GM12878 (cell line): Measurements from ENCODE around the gene RCN2. TPM values are rescaled to one million over a fixed set of nuclear protein-coding genes. Genes with fewer than 3 reads are reported as not detected.

Experiments used
- ATAC-seq: fragments of 200-7000 bp; cut with Tn5 transposase; 3 replicates; pipeline ENCODE4 v1.9.1; 2020; ENCODE audit warnings: mild to moderate bottlenecking, moderate library complexity
- BruUV-seq: library from RNA; stranded (reverse); fragments of 400-500 nt; replicated peaks from 2 replicates; lab custom pipeline; 2021; lab: Mats Ljungman, UMichigan
- CTCF ChIA-PET: fragments of 300-600 bp; sonication (Branson Sonifier 250); formaldehyde crosslinking; extraction: SDS; loops from one replicate; lab custom pipeline; 2021; ENCODE audit warnings: inconsistent platforms; lab: Yijun Ruan, JAX
- POLR2A ChIA-PET: fragments of 350-600 bp; formaldehyde crosslinking; extraction: SDS; loops from one replicate; lab custom pipeline; 2021; ENCODE audit warnings: inconsistent platforms; lab: Charles Lee
- RAD21 ChIA-PET: fragments of 300-600 bp; sonication (Branson Sonifier 250); formaldehyde crosslinking; loops from one replicate; lab custom pipeline; 2023; ENCODE audit warnings: antibody characterized with exemption; ENCODE audit not compliant: unreplicated experiment; lab: Charles Lee
- SMC1A ChIA-PET: fragments of 300-600 bp; sonication (Branson Sonifier 250); formaldehyde crosslinking; loops from one replicate; lab custom pipeline; 2023; ENCODE audit not compliant: unreplicated experiment, uncharacterized antibody; lab: Charles Lee
- DNase-seq: peaks from one replicate; pipeline ENCODE4 v3.0.0-alpha.2; 2011; ENCODE audit warnings: low read depth, low spot score
- FAIRE-seq: peaks from 3 replicates; lab custom pipeline; 2011; peaks lifted over from hg19 to GRCh38; lab: Jason Lieb, UNC
- H2AFZ ChIP-seq: 2 replicates; pipeline ENCODE4 v1.6.0; 2011; ENCODE audit warnings: low read depth, low read length, control low read depth; ENCODE audit not compliant: control insufficient read depth
- H3K27ac ChIP-seq: 2 replicates; pipeline ENCODE4 v1.5.1; 2011; ENCODE audit warnings: control low read depth; ENCODE audit not compliant: control insufficient read depth, insufficient read depth
- H3K27me3 ChIP-seq, 2 experiments: replicated peaks in 1 of 2; 2 replicates each; pipeline versions ENCODE4 v1.6.0 to v1.6.1; 2011; ENCODE audit warnings: low read length in 1 of 2; ENCODE audit not compliant: control insufficient read depth in 2 of 2, insufficient read depth in 2 of 2
- H3K36me3 ChIP-seq, 2 experiments: 2 replicates each; pipeline ENCODE4 v1.5.1; 2011; ENCODE audit warnings: low read length in 1 of 2; ENCODE audit not compliant: control insufficient read depth in 2 of 2, insufficient read depth in 2 of 2
- H3K4me1 ChIP-seq: 2 replicates; pipeline ENCODE4 v1.6.1; 2011; ENCODE audit warnings: mild to moderate bottlenecking, low read length, moderate library complexity, mixed read lengths; ENCODE audit not compliant: control insufficient read depth, insufficient read depth
- H3K4me2 ChIP-seq: 2 replicates; pipeline ENCODE4 v1.6.0; 2011; ENCODE audit warnings: control low read depth; ENCODE audit not compliant: control insufficient read depth, insufficient read depth
- H3K4me3 ChIP-seq: fragments of 200-600 bp; sonication (generic); 2 replicates; pipeline ENCODE4 v1.5.1; 2016
- H3K79me2 ChIP-seq: 2 replicates; pipeline ENCODE4 v1.6.0; 2011; ENCODE audit warnings: low read length; ENCODE audit not compliant: control insufficient read depth, insufficient read depth
- H3K9ac ChIP-seq: 2 replicates; pipeline ENCODE4 v1.8.0; 2011; ENCODE audit warnings: low read length, control low read depth, mixed read lengths; ENCODE audit not compliant: control insufficient read depth, insufficient read depth
- H3K9me3 ChIP-seq: replicated peaks from 3 replicates; pipeline ENCODE4 v1.5.1; 2011; ENCODE audit warnings: mild to moderate bottlenecking, low read length; ENCODE audit not compliant: control insufficient read depth, insufficient read depth
- H4K20me1 ChIP-seq: 2 replicates; pipeline ENCODE4 v1.6.0; 2011; ENCODE audit not compliant: control insufficient read depth, insufficient read depth
- ATF7 ChIP-seq: fragments of 450-650 bp; IDR thresholded peaks from 2 replicates; pipeline ENCODE4 v1.6.1; 2016; ENCODE audit warnings: low read depth, mild to moderate bottlenecking
- CBFB ChIP-seq: IDR thresholded peaks from 2 replicates; pipeline ENCODE4 v1.6.1; 2016; ENCODE audit warnings: antibody characterized with exemption, low read depth
- CREB1 ChIP-seq: IDR thresholded peaks from 2 replicates; pipeline ENCODE4 v1.6.1; 2012; ENCODE audit warnings: low read depth, mild to moderate bottlenecking, inconsistent platforms
- EP300 ChIP-seq, 2 experiments: fragments of 150-350 bp in 1 of 2; IDR thresholded peaks; 2 replicates each; pipeline ENCODE4 v1.6.1; 2011 to 2012; ENCODE audit warnings: low read depth in 2 of 2, low read length in 2 of 2, borderline replicate concordance in 1 of 2, improper control_type of control experiment in 1 of 2, inconsistent platforms in 1 of 2; ENCODE audit not compliant: control insufficient read depth in 1 of 2
- ETV6 ChIP-seq, 2 experiments: fragments of 450-650 bp in 1 of 2; IDR thresholded peaks in 1 of 2; conservative IDR thresholded peaks in 1 of 2; 2 replicates each; pipeline ENCODE4 v1.6.1; 2014; ENCODE audit warnings: antibody characterized with exemption in 1 of 2, borderline replicate concordance in 1 of 2, low read depth in 1 of 2, mild to moderate bottlenecking in 1 of 2, moderate library complexity in 1 of 2
- RELA ChIP-seq: fragments of 450-650 bp; IDR thresholded peaks from 2 replicates; pipeline ENCODE4 v1.8.0; 2014; ENCODE audit warnings: borderline replicate concordance; ENCODE audit not compliant: partially characterized antibody
- SMAD5 ChIP-seq: IDR thresholded peaks from 2 replicates; pipeline ENCODE4 v1.6.1; 2016; ENCODE audit warnings: antibody characterized with exemption, low read depth
- TBL1XR1 ChIP-seq: IDR thresholded peaks from 2 replicates; pipeline ENCODE4 v1.6.1; 2012; ENCODE audit warnings: low read depth, low read length, improper control_type of control experiment
- WGBS: methylation state at CpG from one replicate; pipeline ENCODE4 v1.1.6; 2016; ENCODE audit warnings: low lambda C conversion rate; ENCODE audit not compliant: insufficient replicate concordance, insufficient coverage; ENCODE audit errors: missing lambda C conversion rate; 5-methylcytosine and 5-hydroxymethylcytosine counted together
- in situ Hi-C: fragments of 300-500 bp; cut with MboI; formaldehyde crosslinking; loops from 9 replicates; pipeline ENCODE4 v1.14.3; 2018; ENCODE audit warnings: mixed read lengths
- intact Hi-C: fragments of 100-400 bp; cut with micrococcal nuclease; formaldehyde crosslinking; loops from one replicate; pipeline ENCODE4 v1.14.2; 2022; ENCODE audit not compliant: unreplicated experiment
- polyA plus RNA-seq, 11 experiments: library from polyadenylated mRNA; depleted of rRNA in 4 of 11; unstranded in 6 of 11; stranded (reverse) in 5 of 11; fragments of >200 nt; fragmentation: Nextera tagmentation in 4 of 11; fragmentation: Illumina TruSeq in 1 of 11; extraction: Ambion mirVana in 4 of 11; extraction: Trizol in 1 of 11; gene quantifications; 1 replicate in 1 of 11; 2 replicates in 10 of 11; pipeline versions ENCODE4 v1.2.1 to v1.2.3, GENCODE V29; 2011 to 2016; ENCODE audit warnings: inconsistent platforms in 2 of 11, missing spikeins in 2 of 11, low read depth in 1 of 11
- total RNA-seq, 4 experiments: library from RNA; depleted of rRNA in 3 of 4; stranded (reverse); fragments of >200 nt in 3 of 4; fragmentation: Illumina TruSeq in 1 of 4; extraction: Trizol in 1 of 4; gene quantifications; 2 replicates each; pipeline versions ENCODE4 v1.2.1 to v1.2.3, GENCODE V29; 2013 to 2021
- TF ChIP-seq, protein P1 (sequence below): fragments of 450-650 bp; IDR thresholded peaks from 2 replicates; pipeline ENCODE4 v1.6.1; 2017; ENCODE audit warnings: mild to moderate bottlenecking, moderate library complexity

RCN2 gene
- total and polyA plus RNA-seq, 10 of the 15 experiments (the other 5 are each of a cell fraction or from before 2014, with no cell fraction given): 4.9 to 41.0 (median 12.9) TPM

DNA sequence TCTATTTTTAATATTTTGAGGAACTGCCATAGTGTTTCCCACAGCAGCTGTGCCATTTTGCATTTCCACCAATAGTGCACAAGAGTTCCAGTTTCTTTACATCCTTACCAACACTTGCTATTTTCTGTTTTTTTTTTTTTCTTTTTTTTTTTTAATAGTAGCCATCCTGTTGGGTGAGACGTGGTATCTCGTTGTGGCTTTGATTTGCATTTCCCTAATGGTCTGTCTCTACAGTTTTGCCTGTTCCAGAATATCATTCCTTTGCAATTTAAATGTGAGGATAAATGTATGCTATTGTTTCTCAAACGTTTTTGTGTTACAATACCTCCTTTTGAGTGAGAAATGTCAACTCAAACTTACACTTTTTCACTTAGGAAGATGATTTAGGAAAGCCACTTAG, 22.4 kb downstream of the RCN2 start:
- H3K9me3 ChIP-seq: no peaks in the 10 kb centered on the region
- SMC1A ChIA-PET: interaction anchor here (0.6 to 1.5 kb wide), 4 partner anchors 8 to 124 kb away, joined by 3 read pairs; no protein-coding TSS in a partner anchor
- DNase-seq (no peak), FAIRE-seq (no peak)
- no TSS peak for BruUV-seq
- CTCF ChIA-PET: interaction anchor here (1.2 to 1.5 kb wide), 2 partner anchors 87 to 161 kb away, joined by 3 to 4 read pairs; no protein-coding TSS in a partner anchor
- RAD21 ChIA-PET: interaction anchor here (0.6 kb wide), 1 partner anchor 31 kb away, joined by 3 read pairs; no protein-coding TSS in a partner anchor
- no peaks in the 10 kb centered on the region for H3K27me3 ChIP-seq
- in situ Hi-C loops: no loop called here
- no peaks in the 10 kb centered on the region for H4K20me1 ChIP-seq
- H3K4me1 ChIP-seq: no peaks in the 10 kb centered on the region
- TF ChIP-seq EP300 (IDR thresholded peaks at IDR 0.05; ENCODE audit: borderline replicate concordance in 1 of 2, control insufficient read depth in 1 of 2, low read depth in 2 of 2, low read length in 2 of 2): no peak
- TF ChIP-seq CBFB: no peak
- TF ChIP-seq, all 136 proteins: peak for 0
- Histone ChIP-seq H3K4me2 (no peak overlapping the region), H3K36me3 (no peaks in the 10 kb centered on the region), H3K9ac (no peak overlapping the region), H2AFZ (no peak overlapping the region), H3K4me3 (no peak overlapping the region), H3K79me2 (no peaks in the 10 kb centered on the region), H3K27ac (no peak overlapping the region)
- intact Hi-C loops: no loop called here
- WGBS: 12% methylated on average over 3 of the region's 3 CpGs
- no peak for ATAC-seq
- POLR2A ChIA-PET: interaction anchor here (0.6 kb wide), 1 partner anchor 17 kb away, joined by 3 read pairs; no protein-coding TSS in a partner anchor

DNA sequence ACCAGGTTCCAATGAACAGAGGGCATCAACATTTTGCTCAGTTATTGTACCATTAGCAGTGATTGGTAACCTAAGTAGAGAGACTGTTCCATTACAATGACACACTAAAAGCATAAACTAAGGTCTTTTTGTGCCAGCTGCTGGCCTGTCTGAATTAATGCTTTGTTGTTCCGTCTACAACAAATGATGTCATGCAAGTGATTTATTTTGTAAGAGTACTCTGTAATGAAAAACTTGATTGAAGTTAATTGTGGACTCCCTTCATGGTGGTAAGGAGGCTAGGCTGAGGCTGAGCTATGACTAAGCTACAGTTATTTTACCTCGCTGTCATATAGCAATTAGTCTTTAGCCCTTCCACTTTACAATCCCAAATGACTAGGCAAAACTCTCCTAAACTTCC, 23.2 kb downstream of the RCN2 start:
- Histone ChIP-seq H3K27ac (no peak overlapping the region), H3K27me3 (no peaks in the 10 kb centered on the region), H3K79me2 (no peaks in the 10 kb centered on the region)
- RAD21 ChIA-PET: interaction anchor here (0.6 kb wide), 1 partner anchor 336 kb away, joined by 3 read pairs; no protein-coding TSS in a partner anchor
- CTCF ChIA-PET: interaction anchor here (1.2 to 1.7 kb wide), 4 partner anchors 9 to 164 kb away, joined by 3 to 5 read pairs (median 4); no protein-coding TSS in a partner anchor
- no TSS peak for BruUV-seq
- DNase-seq: no peak
- TF ChIP-seq TBL1XR1 (no peak), RELA (no peak), CREB1 (no peak), ETV6 (conservative IDR thresholded peaks at IDR 0.05 in 1 of 2, IDR thresholded peaks at IDR 0.05 in 1 of 2; ENCODE audit: borderline replicate concordance in 1 of 2, low read depth in 1 of 2) (no peak), SMAD5 (no peak), ATF7 (peak; percentile 34; the same call in 1 of the 2 replicates)
- TF ChIP-seq, protein P1, sequence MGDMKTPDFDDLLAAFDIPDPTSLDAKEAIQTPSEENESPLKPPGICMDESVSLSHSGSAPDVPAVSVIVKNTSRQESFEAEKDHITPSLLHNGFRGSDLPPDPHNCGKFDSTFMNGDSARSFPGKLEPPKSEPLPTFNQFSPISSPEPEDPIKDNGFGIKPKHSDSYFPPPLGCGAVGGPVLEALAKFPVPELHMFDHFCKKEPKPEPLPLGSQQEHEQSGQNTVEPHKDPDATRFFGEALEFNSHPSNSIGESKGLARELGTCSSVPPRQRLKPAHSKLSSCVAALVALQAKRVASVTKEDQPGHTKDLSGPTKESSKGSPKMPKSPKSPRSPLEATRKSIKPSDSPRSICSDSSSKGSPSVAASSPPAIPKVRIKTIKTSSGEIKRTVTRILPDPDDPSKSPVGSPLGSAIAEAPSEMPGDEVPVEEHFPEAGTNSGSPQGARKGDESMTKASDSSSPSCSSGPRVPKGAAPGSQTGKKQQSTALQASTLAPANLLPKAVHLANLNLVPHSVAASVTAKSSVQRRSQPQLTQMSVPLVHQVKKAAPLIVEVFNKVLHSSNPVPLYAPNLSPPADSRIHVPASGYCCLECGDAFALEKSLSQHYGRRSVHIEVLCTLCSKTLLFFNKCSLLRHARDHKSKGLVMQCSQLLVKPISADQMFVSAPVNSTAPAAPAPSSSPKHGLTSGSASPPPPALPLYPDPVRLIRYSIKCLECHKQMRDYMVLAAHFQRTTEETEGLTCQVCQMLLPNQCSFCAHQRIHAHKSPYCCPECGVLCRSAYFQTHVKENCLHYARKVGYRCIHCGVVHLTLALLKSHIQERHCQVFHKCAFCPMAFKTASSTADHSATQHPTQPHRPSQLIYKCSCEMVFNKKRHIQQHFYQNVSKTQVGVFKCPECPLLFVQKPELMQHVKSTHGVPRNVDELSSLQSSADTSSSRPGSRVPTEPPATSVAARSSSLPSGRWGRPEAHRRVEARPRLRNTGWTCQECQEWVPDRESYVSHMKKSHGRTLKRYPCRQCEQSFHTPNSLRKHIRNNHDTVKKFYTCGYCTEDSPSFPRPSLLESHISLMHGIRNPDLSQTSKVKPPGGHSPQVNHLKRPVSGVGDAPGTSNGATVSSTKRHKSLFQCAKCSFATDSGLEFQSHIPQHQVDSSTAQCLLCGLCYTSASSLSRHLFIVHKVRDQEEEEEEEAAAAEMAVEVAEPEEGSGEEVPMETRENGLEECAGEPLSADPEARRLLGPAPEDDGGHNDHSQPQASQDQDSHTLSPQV: no peak
- TF ChIP-seq, all 136 proteins: peak for 1
- no peak overlapping the region for H3K9ac ChIP-seq
- H3K36me3 ChIP-seq: no peaks in the 10 kb centered on the region
- no peak overlapping the region for H3K4me3 ChIP-seq
- ATAC-seq (no peak), FAIRE-seq (no peak)
- no peaks in the 10 kb centered on the region for H3K9me3 ChIP-seq
- H2AFZ ChIP-seq: no peak overlapping the region
- ChIA-PET SMC1A (interaction anchor here (0.7 to 2.1 kb wide), 5 partner anchors 9 to 1026 kb away, joined by 3 to 10 read pairs (median 3); no protein-coding TSS in a partner anchor), POLR2A (no interaction called here)
- no peaks in the 10 kb centered on the region for H4K20me1 ChIP-seq
- 46% methylated on average over 2 of the region's 2 CpGs for WGBS
- H3K4me2 ChIP-seq: no peak overlapping the region
- H3K4me1 ChIP-seq: no peaks in the 10 kb centered on the region
- intact Hi-C loops: no loop called here
- in situ Hi-C loops: no loop called here
